ENCODE results near the gene PPM1F.
A peak's percentile ranks its signal among the peaks of the same experiment; 100 is the strongest.

Gene PPM1F

GRCh38 chr22:21938906-21939305, 13.7 kb downstream of the PPM1F start:
- DNase-seq: no peak

GRCh38 chr22:21938071-21938822, 14.4 kb downstream of the PPM1F start:
- peak; percentile 70 for DNase-seq

GRCh38 chr22:21937821-21938070, 14.9 kb downstream of the PPM1F start:
- no peak for DNase-seq

- no peak for DNase-seq
Observed at GRCh38 chr22:21937041-21937820, 15.4 kb downstream of the PPM1F start.

- no peak for DNase-seq
Observed at GRCh38 chr22:21936151-21936775, 16.4 kb downstream of the PPM1F start.

GRCh38 chr22:21933910-21934309, 18.7 kb downstream of the PPM1F start:
- no peak for DNase-seq

GRCh38 chr22:21933413-21933812, 19.2 kb downstream of the PPM1F start:
- no peak for DNase-seq

- no peak for DNase-seq
Observed at GRCh38 chr22:21932347-21932746, 20.3 kb downstream of the PPM1F start.

- no peak for DNase-seq
Observed at GRCh38 chr22:21931056-21931455, 21.6 kb downstream of the PPM1F start.

GRCh38 chr22:21929253-21929652, 23.4 kb downstream of the PPM1F start:
- no peak for DNase-seq

GRCh38 chr22:21928048-21928447, 24.6 kb downstream of the PPM1F start:
- no peak for DNase-seq

GRCh38 chr22:21927174-21927823, 25.3 kb downstream of the PPM1F start:
- no peak for DNase-seq

GRCh38 chr22:21926728-21927127, 25.9 kb downstream of the PPM1F start:
- DNase-seq: no peak

- DNase-seq: no peak
Observed at GRCh38 chr22:21923163-21923561, 29.5 kb downstream of the PPM1F start.

GRCh38 chr22:21922370-21923162, 30.1 kb downstream of the PPM1F start:
- no peak for DNase-seq

- DNase-seq: no peak
Observed at GRCh38 chr22:21921729-21922128, 30.9 kb downstream of the PPM1F start.

GRCh38 chr22:21921184-21921721, 31.4 kb downstream of the PPM1F start:
- DNase-seq: no peak

GRCh38 chr22:21920341-21921183, 32.1 kb downstream of the PPM1F start:
- DNase-seq: no peak

- DNase-seq: no peak
Observed at GRCh38 chr22:21919526-21920307, 32.9 kb downstream of the PPM1F start.

- DNase-seq: no peak
Observed at GRCh38 chr22:21918466-21919185, 34.0 kb downstream of the PPM1F start.

All from SHP77 treated with DMSO at 0.1 percent for 48 hours (cell line).